TTC549 (cell line): ENCODE measurements around the gene SEC31B.
A peak's percentile ranks its signal among the peaks of the same experiment; 100 is the strongest.

ENCODE experiments used
- FAIRE-seq: peaks from 2 replicates; lab custom pipeline; 2012; peaks lifted over from hg19 to GRCh38; lab: Jason Lieb, UNC

The SEC31B gene

GRCh38 chr10:100490531-100490930, 29.1 kb downstream of the SEC31B start:
- no peak for FAIRE-seq

DNA sequence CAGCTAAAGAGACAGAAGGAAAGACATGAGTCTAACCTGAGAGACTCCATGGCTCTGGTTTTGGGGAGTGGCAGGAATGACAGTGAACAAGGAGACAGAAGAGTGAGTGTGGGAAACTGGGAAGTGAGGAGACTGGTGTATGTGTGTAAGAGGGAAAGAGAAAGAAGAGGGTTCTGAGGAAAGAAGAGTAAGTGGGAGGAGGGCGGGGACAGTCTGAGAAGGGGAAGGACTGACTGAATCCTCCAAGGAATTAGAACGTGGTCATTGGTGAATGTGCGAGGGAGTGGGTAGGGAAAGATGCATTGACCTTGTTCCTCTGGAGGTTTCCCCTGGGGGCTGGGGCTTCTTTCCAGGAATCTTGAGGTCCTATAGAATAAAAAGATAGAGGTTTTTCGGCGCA, 30.3 kb downstream of the SEC31B start:
- no peak for FAIRE-seq

- FAIRE-seq, result no peak
These were observed 32.1 kb downstream of the SEC31B start for GRCh38 chr10:100487529-100487928.

DNA sequence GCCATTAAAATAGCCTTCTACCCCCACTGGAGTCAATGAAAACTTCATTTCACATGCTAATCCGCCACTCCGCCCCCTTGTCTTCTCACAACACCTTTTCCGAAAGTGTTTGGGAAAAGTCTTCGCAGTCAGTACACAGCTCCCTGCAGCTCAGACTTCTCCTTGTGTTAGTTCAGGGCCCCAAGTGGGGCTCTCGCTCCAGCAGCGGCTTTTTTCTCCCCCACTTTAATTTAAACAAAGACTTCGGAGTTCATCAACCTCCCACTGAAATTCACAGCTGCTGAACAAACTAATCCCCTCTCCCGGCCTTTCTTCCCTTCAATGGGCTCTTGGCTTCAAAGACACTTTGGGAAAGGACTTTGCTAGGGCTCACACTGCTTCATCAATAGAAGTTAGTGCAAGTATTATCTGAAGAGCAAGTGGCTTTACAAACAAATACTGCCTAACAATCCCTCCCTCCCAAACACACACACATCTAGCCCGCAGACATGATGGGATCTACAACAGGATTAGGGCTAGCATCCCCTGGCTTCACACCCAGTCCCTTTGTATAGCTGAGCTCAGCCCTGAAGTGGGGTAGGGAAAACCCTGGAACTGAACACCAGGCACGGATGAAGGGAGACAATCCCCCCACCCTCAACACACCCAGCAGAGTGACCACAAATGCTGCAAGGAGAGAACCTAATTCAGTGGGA, 33.7 kb downstream of the SEC31B start:
- FAIRE-seq, result no peak

- FAIRE-seq, result no peak
These were observed 34.3 kb downstream of the SEC31B start for GRCh38 chr10:100485366-100485765.

- FAIRE-seq, result no peak
These were observed 35.6 kb downstream of the SEC31B start for GRCh38 chr10:100483876-100484666.

DNA sequence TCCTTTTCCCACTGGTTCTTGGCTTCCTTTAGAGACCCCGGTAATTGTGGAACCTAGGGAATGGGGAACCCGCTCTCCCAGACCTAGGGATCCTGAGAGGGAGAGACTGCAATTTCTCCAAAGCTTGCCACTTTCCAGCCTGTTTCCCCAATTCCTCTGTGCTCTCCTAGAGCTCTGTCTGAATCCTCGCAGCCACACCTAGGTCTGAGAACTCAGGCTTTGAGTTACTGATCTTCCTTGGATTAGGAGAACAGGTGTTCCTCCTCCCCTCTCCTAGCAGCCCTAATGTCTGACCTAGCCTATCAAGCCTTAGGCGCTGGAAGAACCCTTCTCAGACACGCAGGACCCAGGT, 36.9 kb downstream of the SEC31B start:
- FAIRE-seq, result no peak

- no peak for FAIRE-seq
These were observed 37.4 kb downstream of the SEC31B start for GRCh38 chr10:100482181-100482833.

DNA sequence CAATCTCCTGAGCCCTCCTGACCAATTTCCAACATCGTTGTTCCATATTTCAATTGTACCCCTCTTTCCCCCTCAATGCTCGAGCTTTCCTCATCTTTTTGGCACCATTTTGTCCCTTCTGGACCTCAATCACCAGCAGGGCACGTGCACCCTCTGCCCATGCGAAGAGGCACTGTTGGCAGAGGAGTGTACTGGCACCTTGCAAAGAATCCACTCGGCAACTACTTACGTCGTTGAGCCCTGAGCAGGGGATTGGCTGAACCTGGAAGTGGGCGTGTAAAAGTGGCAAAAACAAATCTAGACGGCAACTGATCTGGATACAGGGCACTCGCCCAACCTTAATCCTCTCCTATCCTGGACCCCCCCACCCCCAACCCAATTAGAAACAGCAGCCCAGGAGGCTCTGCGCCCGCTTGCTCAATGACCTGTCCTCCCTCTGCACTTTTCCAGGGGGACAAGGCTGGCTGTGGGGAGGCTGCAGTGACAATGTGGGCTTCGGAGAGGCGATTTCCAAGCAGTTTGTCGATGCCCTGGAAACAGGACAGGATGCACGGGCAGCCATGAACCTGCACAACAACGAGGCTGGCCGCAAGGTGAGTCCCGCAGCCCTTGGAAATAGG, 38.1 kb downstream of the SEC31B start:
- FAIRE-seq, result peak; percentile 55

GRCh38 chr10:100480002-100480401, 39.7 kb downstream of the SEC31B start:
- no peak for FAIRE-seq

GRCh38 chr10:100479037-100479436, 40.6 kb downstream of the SEC31B start:
- no peak for FAIRE-seq

- FAIRE-seq, result no peak
These were observed 41.7 kb downstream of the SEC31B start for GRCh38 chr10:100477970-100478369.

DNA sequence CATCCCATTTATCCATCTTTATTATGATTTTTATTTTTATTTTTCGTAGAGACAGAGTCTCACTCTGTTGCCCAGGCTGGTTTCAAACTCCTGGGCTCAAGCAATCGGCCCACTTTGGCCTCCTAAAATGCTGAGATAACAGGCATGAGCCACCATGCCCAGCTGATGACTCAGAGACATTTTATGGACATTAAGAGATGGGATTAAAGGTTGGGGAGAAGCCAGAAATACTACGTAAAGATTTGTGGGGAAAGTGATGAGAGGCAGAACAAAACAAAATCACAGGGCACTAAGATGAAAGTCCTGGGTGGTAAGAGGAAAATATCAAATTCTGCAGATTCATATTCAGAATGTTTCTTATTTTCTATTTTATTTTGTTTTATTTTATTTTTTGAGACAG, 49.3 kb downstream of the SEC31B start:
- FAIRE-seq, result no peak

DNA sequence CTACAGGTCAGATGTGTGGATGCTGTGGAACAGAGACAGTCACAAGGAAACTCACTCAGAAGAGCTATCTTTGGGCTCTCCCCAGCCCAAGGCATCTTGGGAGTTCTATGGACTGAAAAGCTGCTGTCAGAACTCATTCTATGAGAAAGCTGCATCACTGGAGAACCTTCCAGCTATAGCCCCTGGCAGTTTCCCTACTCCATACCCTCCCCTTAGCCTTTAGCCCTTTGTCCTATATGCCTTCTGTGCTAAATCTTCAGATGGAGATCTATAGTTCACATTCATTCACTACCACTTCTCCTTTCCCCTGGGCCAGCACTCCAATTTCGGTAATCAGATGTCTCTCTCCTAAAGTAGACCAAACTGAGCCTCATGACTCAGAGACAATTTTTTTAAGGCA, 49.9 kb downstream of the SEC31B start:
- FAIRE-seq, result no peak

GRCh38 chr10:100468978-100469377, 50.7 kb downstream of the SEC31B start:
- no peak for FAIRE-seq

GRCh38 chr10:100468322-100468721, 51.3 kb downstream of the SEC31B start:
- no peak for FAIRE-seq

DNA sequence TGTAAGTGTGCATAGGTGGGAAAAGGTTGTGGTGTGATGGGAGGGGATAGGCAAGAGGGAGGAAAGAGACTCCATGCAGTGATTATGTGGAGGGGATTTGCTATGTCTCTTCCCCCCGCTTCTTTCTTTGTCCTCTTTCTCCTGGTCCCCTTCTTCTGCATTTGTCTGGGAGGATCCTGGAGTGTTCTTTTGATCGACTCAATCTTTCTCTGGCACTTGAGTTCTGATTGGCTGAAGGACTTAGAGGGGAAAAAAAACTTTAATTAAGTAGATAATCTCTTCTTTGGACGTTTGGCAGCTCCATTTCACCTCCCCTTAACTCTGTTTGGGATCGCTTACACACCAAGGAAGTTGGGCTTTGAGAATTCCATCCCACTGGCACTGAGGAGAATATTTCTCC, 57.0 kb downstream of the SEC31B start, which contains the start of gene WNT8B:
Gene WNT8B, plus strand, starts transcription at position 301 of the 400 bp plus-strand sequence. CDS start 160 bp downstream, outside the sequence.
- no peak for FAIRE-seq

DNA sequence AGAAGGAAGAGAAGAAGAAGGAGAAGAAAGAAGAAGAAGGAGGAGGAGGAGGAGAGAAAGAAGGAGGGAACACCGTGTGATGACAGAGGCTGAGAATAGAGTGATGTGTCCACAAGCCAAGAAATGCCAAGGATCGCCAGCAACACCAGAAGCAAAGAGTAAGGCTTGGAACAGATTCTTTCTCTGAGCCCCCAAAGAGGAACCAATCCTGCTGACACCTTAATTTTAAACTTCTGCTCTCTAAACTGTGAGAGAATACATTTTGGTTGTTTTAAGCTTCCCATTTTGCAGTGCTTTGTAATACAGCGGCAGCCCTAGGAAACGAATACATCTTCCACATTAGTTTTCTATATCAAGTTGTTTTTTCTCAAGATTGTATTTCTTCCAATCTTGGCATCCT, 70.7 kb downstream of the SEC31B start:
- FAIRE-seq, result no peak

DNA sequence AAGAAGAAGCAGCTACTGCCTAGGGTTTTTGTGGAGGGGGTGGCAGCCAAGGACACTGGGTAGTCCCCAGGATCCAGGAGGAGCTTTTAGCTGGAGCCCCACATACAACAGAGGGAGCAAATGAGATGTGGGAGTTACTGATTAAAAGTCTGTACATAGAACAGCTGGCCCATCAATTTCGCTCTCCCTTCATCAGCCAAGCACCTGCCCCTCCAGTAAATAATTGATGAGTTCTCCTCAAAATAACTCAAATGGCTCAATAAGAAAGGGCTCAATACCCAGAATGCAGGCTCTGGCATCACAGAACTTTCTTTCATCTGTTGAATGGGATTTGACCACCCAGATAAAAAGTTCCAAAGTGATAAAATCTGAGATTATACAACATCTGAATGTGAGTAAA, 72.0 kb downstream of the SEC31B start:
- no peak for FAIRE-seq

GRCh38 chr10:100446130-100446761, 73.4 kb downstream of the SEC31B start:
- FAIRE-seq, result no peak

DNA sequence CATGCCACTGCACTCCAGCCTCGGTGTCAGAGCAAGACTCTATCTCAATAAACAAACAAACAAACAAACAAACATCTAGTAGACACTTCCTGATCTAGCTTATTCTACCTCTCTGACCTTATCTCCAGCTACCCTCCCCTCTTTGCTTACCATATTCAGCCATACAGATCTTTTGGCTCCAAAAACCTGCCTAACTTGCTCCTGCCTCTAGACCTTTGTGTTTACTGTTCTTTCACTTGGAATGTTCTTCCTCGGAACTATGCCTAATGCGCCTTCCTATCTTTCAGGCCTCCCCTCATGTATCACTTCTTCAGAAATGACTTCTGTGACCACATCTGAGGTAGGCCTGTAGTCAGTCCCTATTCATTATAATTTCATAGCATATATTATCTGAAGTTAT, 77.1 kb downstream of the SEC31B start:
- FAIRE-seq, result no peak

- no peak for FAIRE-seq
These were observed 80.9 kb downstream of the SEC31B start for GRCh38 chr10:100438674-100439315.
